GM12891 (cell line): ENCODE data around the gene CFAP58.
"Not testable (repeated sequence)": the region's sequence is repeated elsewhere in the genome, so short reads cannot be mapped to it uniquely, and the experiment has no call there.

Experiments used
- DNase-seq: peaks from one replicate; pipeline ENCODE4 v3.0.0; 2011; ENCODE audit warnings: low spot score; ENCODE audit not compliant: insufficient read length
- FAIRE-seq: peaks from 2 replicates; lab custom pipeline; 2011; peaks lifted over from hg19 to GRCh38; lab: Jason Lieb, UNC
- PAX5 ChIP-seq: IDR thresholded peaks from 2 replicates; pipeline ENCODE4 v1.6.1; 2011; ENCODE audit warnings: low read length, moderate library complexity, mild to moderate bottlenecking; ENCODE audit not compliant: insufficient read depth, severe bottlenecking
- POLR2A ChIP-seq: IDR thresholded peaks from 2 replicates; pipeline ENCODE4 v1.6.1; 2011; ENCODE audit warnings: low read depth, low read length, control low read depth
- POLR2AphosphoS5 ChIP-seq: IDR thresholded peaks from 2 replicates; pipeline ENCODE4 v1.6.1; 2011; ENCODE audit warnings: low read depth, low read length, control low read depth
- POU2F2 ChIP-seq: IDR thresholded peaks from 2 replicates; pipeline ENCODE4 v1.6.1; 2011; ENCODE audit warnings: low read depth, mild to moderate bottlenecking, control low read depth, low read length, moderate library complexity
- SPI1 ChIP-seq: IDR thresholded peaks from 2 replicates; pipeline ENCODE4 v1.6.1; 2011; ENCODE audit warnings: low read depth, low read length, control low read depth
- TAF1 ChIP-seq: IDR thresholded peaks from 2 replicates; pipeline ENCODE4 v1.6.1; 2011; ENCODE audit warnings: low read depth, low read length, control low read depth

Gene CFAP58

GRCh38 chr10:104447331-104447730, 93.7 kb downstream of the CFAP58 start:
- no peak for FAIRE-seq
- TF ChIP-seq PAX5, result no peak
- no peak for TF ChIP-seq POU2F2
- no peak for TF ChIP-seq TAF1
- no peak for TF ChIP-seq SPI1
- TF ChIP-seq POLR2A, result no peak
- TF ChIP-seq POLR2AphosphoS5, result no peak
- no peak for DNase-seq

GRCh38 chr10:104447906-104448305, 94.3 kb downstream of the CFAP58 start:
- TF ChIP-seq POLR2AphosphoS5 (no peak), POLR2A (no peak), PAX5 (no peak), POU2F2 (no peak), SPI1 (no peak), TAF1 (no peak)
- FAIRE-seq, result no peak
- no peak for DNase-seq

GRCh38 chr10:104449391-104449790, 95.8 kb downstream of the CFAP58 start:
- DNase-seq (no peak), FAIRE-seq (no peak)
- TF ChIP-seq POU2F2 (no peak), SPI1 (no peak), POLR2A (no peak)

GRCh38 chr10:104450490-104450889, 96.9 kb downstream of the CFAP58 start:
- DNase-seq, result no peak
- FAIRE-seq, result no peak
- TF ChIP-seq POLR2AphosphoS5, result no peak

- TF ChIP-seq POU2F2, result no peak
- no peak for TF ChIP-seq POLR2A
- TF ChIP-seq POLR2AphosphoS5, result no peak
- no peak for TF ChIP-seq SPI1
- no peak for TF ChIP-seq PAX5
- no peak for TF ChIP-seq TAF1
- DNase-seq (no peak), FAIRE-seq (no peak)
These were observed 97.3 kb downstream of the CFAP58 start for GRCh38 chr10:104450954-104451353.

DNA sequence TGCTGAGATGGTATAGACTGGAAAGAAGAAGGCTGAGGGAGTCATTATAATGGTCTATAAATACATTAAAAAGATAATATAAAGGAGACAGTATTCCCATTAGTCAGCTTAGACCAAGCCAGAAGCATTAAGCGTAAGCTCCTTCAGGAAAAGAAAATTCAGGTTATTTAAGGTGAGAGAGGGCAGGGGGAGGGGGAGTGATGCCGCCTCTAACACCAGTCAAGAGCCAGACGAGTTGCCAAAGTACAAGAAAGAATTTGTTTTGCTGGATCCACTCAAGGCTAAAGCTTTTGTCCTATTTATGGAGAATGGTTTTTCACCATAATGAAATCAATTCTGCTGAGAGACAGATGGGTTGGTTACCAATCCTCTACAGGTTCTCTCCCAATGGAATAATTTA, 99.3 kb downstream of the CFAP58 start:
- TF ChIP-seq PAX5 (no peak), POLR2AphosphoS5 (no peak), POLR2A (no peak), TAF1 (no peak), SPI1 (no peak), POU2F2 (no peak)
- FAIRE-seq (no peak), DNase-seq (no peak)

DNA sequence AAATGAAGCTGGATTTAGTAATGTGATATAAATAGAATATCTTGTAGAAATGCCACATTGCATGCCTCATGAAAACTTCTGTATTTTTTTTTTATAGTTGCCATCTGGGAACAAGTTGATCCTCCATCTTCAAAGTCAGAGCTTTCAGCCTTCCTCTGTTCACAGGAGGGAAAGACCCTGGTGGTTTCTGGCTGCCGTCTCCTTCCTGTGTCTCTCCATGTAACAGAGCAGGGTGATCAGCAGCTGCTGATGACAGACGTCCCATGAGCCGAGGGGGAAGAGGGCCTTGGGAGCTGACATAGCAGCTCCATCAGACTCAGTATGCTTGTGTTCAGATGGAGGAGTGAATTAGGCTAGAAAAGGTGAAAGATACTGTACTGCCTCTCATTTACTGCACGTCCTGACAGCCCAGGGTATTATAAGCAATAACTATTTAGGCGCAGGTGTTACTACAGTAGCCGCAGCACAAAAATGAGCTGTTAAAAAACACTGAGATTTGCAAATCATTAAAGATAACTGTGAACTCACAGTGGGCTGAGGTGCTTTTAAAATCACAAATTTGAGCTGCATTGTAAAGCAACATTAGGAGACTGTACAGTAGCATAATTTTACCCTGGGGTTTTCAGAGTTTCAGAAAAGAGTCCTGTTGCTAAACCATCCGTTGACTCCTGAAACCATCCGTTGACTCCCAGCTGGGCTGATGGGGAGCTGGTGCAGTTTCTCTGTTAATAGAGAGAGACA, 103.3 kb downstream of the CFAP58 start:
- DNase-seq (no peak), FAIRE-seq (no peak)
- no peak for TF ChIP-seq POU2F2
- no peak for TF ChIP-seq SPI1
- TF ChIP-seq POLR2A, result no peak
- TF ChIP-seq PAX5, result no peak
- no peak for TF ChIP-seq POLR2AphosphoS5
- TF ChIP-seq TAF1, result no peak

DNA sequence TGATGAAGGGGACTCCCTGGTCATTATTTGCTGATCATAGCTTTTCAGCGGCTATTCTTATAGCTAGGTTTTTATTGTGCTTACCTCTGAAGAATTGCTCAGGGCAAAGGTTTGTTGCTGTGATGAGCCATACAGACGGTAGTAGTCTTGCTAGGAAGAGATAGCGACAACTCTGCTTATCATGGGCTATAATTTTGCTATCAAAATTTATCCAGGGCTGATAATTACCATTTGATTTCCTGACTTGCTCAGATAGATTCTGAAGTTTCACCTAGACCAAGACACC, 103.9 kb downstream of the CFAP58 start:
- TF ChIP-seq PAX5, result no peak
- TF ChIP-seq TAF1, result no peak
- TF ChIP-seq SPI1, result no peak
- TF ChIP-seq POLR2A, result no peak
- TF ChIP-seq POU2F2, result no peak
- TF ChIP-seq POLR2AphosphoS5, result no peak
- FAIRE-seq, result no peak
- no peak for DNase-seq

DNA sequence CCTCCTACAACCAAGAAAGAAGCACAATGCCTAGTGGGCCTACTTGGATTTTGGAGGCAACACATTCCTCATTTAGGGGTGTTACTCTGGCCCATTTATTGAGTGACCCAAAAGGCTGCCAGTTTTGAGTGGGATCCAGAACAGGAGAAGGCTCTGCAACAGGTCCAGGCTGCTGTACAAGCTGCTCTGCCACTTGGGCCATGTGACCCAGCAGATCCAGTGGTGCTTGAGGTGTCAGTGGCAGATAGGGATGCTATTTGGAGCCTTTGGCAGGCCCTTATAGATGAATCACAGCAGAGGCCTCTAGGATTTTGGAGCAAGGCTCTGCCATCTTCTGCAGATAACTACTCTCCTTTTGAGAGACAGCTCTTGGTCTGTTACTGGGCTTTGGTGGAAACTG, 111.9 kb downstream of the CFAP58 start:
- DNase-seq, FAIRE-seq: not testable (repeated sequence)

- not testable (repeated sequence) for FAIRE-seq, DNase-seq
These were observed 115.2 kb downstream of the CFAP58 start for GRCh38 chr10:104468818-104469217.

DNA sequence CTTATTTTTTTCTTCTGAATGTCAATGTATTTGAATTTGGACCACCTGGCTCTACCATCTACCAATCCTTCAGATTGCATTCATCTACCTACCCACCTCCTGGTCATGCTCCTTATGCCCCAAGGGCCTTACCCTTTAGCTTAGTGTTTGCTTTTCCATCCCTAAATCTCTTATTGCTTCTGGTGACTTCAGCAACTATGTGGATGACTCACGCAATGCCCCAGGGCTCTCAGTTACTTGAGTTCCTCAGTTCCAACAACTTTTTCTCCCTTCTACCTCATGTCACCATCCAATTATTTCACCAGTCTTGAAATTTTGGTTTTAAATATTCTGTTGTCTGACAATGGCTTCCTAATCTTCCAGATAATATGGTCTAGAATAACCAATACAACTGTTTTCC, 118.9 kb downstream of the CFAP58 start:
- TF ChIP-seq POLR2AphosphoS5 (no peak), POU2F2 (no peak), TAF1 (no peak)
- FAIRE-seq (no peak), DNase-seq (no peak)
